ENCODE data around the gene PPP2R2B.

GRCh38 chr5:146592352-146592751 lies 286.2 kb downstream of the PPP2R2B start:
- TF ChIP-seq POLR2A (IDR thresholded peaks at IDR 0.05) = no peak
- TF ChIP-seq, protein P1, sequence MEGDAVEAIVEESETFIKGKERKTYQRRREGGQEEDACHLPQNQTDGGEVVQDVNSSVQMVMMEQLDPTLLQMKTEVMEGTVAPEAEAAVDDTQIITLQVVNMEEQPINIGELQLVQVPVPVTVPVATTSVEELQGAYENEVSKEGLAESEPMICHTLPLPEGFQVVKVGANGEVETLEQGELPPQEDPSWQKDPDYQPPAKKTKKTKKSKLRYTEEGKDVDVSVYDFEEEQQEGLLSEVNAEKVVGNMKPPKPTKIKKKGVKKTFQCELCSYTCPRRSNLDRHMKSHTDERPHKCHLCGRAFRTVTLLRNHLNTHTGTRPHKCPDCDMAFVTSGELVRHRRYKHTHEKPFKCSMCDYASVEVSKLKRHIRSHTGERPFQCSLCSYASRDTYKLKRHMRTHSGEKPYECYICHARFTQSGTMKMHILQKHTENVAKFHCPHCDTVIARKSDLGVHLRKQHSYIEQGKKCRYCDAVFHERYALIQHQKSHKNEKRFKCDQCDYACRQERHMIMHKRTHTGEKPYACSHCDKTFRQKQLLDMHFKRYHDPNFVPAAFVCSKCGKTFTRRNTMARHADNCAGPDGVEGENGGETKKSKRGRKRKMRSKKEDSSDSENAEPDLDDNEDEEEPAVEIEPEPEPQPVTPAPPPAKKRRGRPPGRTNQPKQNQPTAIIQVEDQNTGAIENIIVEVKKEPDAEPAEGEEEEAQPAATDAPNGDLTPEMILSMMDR (IDR thresholded peaks at IDR 0.05) = no peak

Data from transverse colon (tissue), 3 donors.